DOHH2 (cell line): ENCODE data around the gene FAM156A.
"Not testable (repeated sequence)": the region's sequence is repeated elsewhere in the genome, so short reads cannot be mapped to it uniquely, and the experiment has no call there.

Source experiments
- CTCF ChIP-seq: fragments of 200-600 bp; sonication (generic); IDR thresholded peaks from one replicate; pipeline ENCODE4 v1.5.1; 2014; ENCODE audit warnings: antibody characterized with exemption, mild to moderate bottlenecking, low read depth, low read length; ENCODE audit not compliant: poor library complexity, severe bottlenecking
- EZH2phosphoT487 ChIP-seq: fragments of 200-600 bp; sonication (generic); IDR thresholded peaks from 2 replicates; pipeline ENCODE4 v1.6.1; 2017; ENCODE audit warnings: borderline replicate concordance, mild to moderate bottlenecking, antibody characterized with exemption, low read length, moderate library complexity, mixed read lengths

- TF ChIP-seq CTCF, EZH2phosphoT487: not testable (repeated sequence)
Measured at GRCh38 chrX:52905531-52905930, 52.8 kb downstream of the FAM156A start.
